Measurements from ENCODE around the gene KDSR. TPM values are rescaled to one million over a fixed set of nuclear protein-coding genes. Genes with fewer than 3 reads are reported as not detected.

Gene KDSR
- polyA plus RNA-seq, 1 donor from 2014 or later: 14.7 TPM

GRCh38 chr18:63321291-63321690 is 45.7 kb downstream of the KDSR start:
- no peaks in the 10 kb centered on the region for H4K20me1 ChIP-seq (ENCODE audit: insufficient read depth)
- H3K79me2 ChIP-seq (replicated peaks; ENCODE audit: insufficient read depth, low read length): no peaks in the 10 kb centered on the region
- no peak overlapping the region for H3K9ac ChIP-seq (ENCODE audit: low read length)
- H3K4me2 ChIP-seq (ENCODE audit: low read length): no peak overlapping the region
- H3K27ac ChIP-seq (ENCODE audit: low read length): no peak overlapping the region
- no peak overlapping the region for H2AFZ ChIP-seq (ENCODE audit: low read depth, low read length)
- no peak for TF ChIP-seq REST (IDR thresholded peaks at IDR 0.05; ENCODE audit: borderline replicate concordance)
- TF ChIP-seq POLR2AphosphoS5 (IDR thresholded peaks at IDR 0.05): no peak
- no peak for TF ChIP-seq RAD21 (conservative IDR thresholded peaks at IDR 0.05)
- TF ChIP-seq CTCF (IDR thresholded peaks at IDR 0.05; ENCODE audit: poor library complexity, severe bottlenecking): no peak
- no peak for TF ChIP-seq EZH2 (IDR thresholded peaks at IDR 0.05; ENCODE audit: borderline replicate concordance, insufficient read depth, low read length, poor library complexity, severe bottlenecking)
- TF ChIP-seq SMC3 (conservative IDR thresholded peaks at IDR 0.05; ENCODE audit: poor library complexity): no peak
- TF ChIP-seq TAF1 (IDR thresholded peaks at IDR 0.05; ENCODE audit: low read depth): no peak
- no peak for TF ChIP-seq MXI1 (conservative IDR thresholded peaks at IDR 0.05; ENCODE audit: poor library complexity, severe bottlenecking)
- TF ChIP-seq EP300 (conservative IDR thresholded peaks at IDR 0.05; ENCODE audit: poor library complexity, severe bottlenecking): no peak
- H3K4me3 ChIP-seq (ENCODE audit: low read length): peak overlapping the region; percentile 67
- peaks cover 22% of the 10 kb centered on the region for H3K27me3 ChIP-seq (ENCODE audit: insufficient read depth, low read depth, low read length)
- H3K9me2 ChIP-seq (ENCODE audit: insufficient read depth, low read length): no peaks in the 10 kb centered on the region
- no peaks in the 10 kb centered on the region for H3F3A ChIP-seq (ENCODE audit: insufficient read depth, low read length, poor library complexity, severe bottlenecking)
- H3K9me3 ChIP-seq (ENCODE audit: low read length): no peaks in the 10 kb centered on the region
- no peaks in the 10 kb centered on the region for H3K36me3 ChIP-seq (ENCODE audit: insufficient read depth, low read length)

- H3K79me2 ChIP-seq (replicated peaks; ENCODE audit: insufficient read depth, low read length): no peaks in the 10 kb centered on the region
- H3K4me2 ChIP-seq (ENCODE audit: low read length): no peak overlapping the region
- TF ChIP-seq TAF1 (IDR thresholded peaks at IDR 0.05; ENCODE audit: low read depth) (no peak), REST (IDR thresholded peaks at IDR 0.05; ENCODE audit: borderline replicate concordance) (no peak), RAD21 (conservative IDR thresholded peaks at IDR 0.05) (no peak), SMC3 (conservative IDR thresholded peaks at IDR 0.05; ENCODE audit: poor library complexity) (no peak), MXI1 (conservative IDR thresholded peaks at IDR 0.05; ENCODE audit: poor library complexity, severe bottlenecking) (peak; percentile 18), POLR2AphosphoS5 (IDR thresholded peaks at IDR 0.05) (no peak)
- no peaks in the 10 kb centered on the region for H3K9me3 ChIP-seq (ENCODE audit: low read length)
- peaks cover 24% of the 10 kb centered on the region for H3K27me3 ChIP-seq (ENCODE audit: insufficient read depth, low read depth, low read length)
- peak overlapping the region; percentile 67 for H3K4me3 ChIP-seq (ENCODE audit: low read length)
- H3K9ac ChIP-seq (ENCODE audit: low read length): peak overlapping the region; percentile 75
- H3K36me3 ChIP-seq (ENCODE audit: insufficient read depth, low read length): no peaks in the 10 kb centered on the region
- H3K27ac ChIP-seq (ENCODE audit: low read length): no peak overlapping the region
- H2AFZ ChIP-seq (ENCODE audit: low read depth, low read length): peak overlapping the region; percentile 66
- H3K9me2 ChIP-seq (ENCODE audit: insufficient read depth, low read length): no peaks in the 10 kb centered on the region
- no peaks in the 10 kb centered on the region for H3F3A ChIP-seq (ENCODE audit: insufficient read depth, low read length, poor library complexity, severe bottlenecking)
- H4K20me1 ChIP-seq (ENCODE audit: insufficient read depth): no peaks in the 10 kb centered on the region
Observed at GRCh38 chr18:63320975-63321265, 46.1 kb downstream of the KDSR start.
